HepG2 (cell line): ENCODE results near the gene SMIM28. TPM values are rescaled to one million over a fixed set of nuclear protein-coding genes. Genes with fewer than 3 reads are reported as not detected.

Source experiments
- AGO1 ChIP-seq: fragments of 200-400 bp; formaldehyde crosslinking; IDR thresholded peaks from 2 replicates; pipeline ENCODE4 v1.6.1; 2017; ENCODE audit warnings: mild to moderate bottlenecking, low read depth, low read length, moderate library complexity; ENCODE audit not compliant: poor library complexity, severe bottlenecking
- AHR ChIP-seq: IDR thresholded peaks from 2 replicates; pipeline ENCODE4 v1.6.1; 2018; ENCODE audit warnings: missing genetic modification reagents, missing compliant biosample characterization
- DMAP1 ChIP-seq: IDR thresholded peaks from 2 replicates; pipeline ENCODE4 v1.6.1; 2016
- ETV6 ChIP-seq: sonication (generic); formaldehyde crosslinking; conservative IDR thresholded peaks from 2 replicates; pipeline ENCODE4 v1.4.0; 2020; ENCODE audit warnings: missing genetic modification reagents
- GATAD1 ChIP-seq: IDR thresholded peaks from 2 replicates; pipeline ENCODE4 v1.6.1; 2016; ENCODE audit warnings: missing genetic modification reagents, missing compliant biosample characterization
- HINFP ChIP-seq: sonication (generic); formaldehyde crosslinking; IDR thresholded peaks from 2 replicates; pipeline ENCODE4 v1.4.0; 2020; ENCODE audit warnings: low read depth, mild to moderate bottlenecking, missing genetic modification reagents
- HNRNPL ChIP-seq: fragments of 200-400 bp; formaldehyde crosslinking; IDR thresholded peaks from 2 replicates; pipeline ENCODE4 v1.6.1; 2017; ENCODE audit warnings: mild to moderate bottlenecking, low read depth, low read length
- KDM6A ChIP-seq: IDR thresholded peaks from 2 replicates; pipeline ENCODE4 v1.6.1; 2016; ENCODE audit warnings: low read depth
- NPAS2 ChIP-seq: sonication (generic); formaldehyde crosslinking; IDR thresholded peaks from 2 replicates; pipeline ENCODE4 v1.8.0; 2022; ENCODE audit warnings: mild to moderate bottlenecking, missing genetic modification reagents, borderline replicate concordance
- TRIM24 ChIP-seq: sonication (generic); formaldehyde crosslinking; IDR thresholded peaks from 2 replicates; pipeline ENCODE4 v1.8.0; 2022; ENCODE audit warnings: mild to moderate bottlenecking, missing genetic modification reagents
- ZFP62 ChIP-seq: sonication (generic); formaldehyde crosslinking; IDR thresholded peaks from 2 replicates; pipeline ENCODE4 v1.4.0; 2020; ENCODE audit warnings: missing genetic modification reagents
- ZFP90 ChIP-seq: sonication (generic); formaldehyde crosslinking; IDR thresholded peaks from 2 replicates; pipeline ENCODE4 v1.8.0; 2022; ENCODE audit warnings: missing genetic modification reagents, mild to moderate bottlenecking, inconsistent platforms, borderline replicate concordance
- ZNF343 ChIP-seq: sonication (generic); formaldehyde crosslinking; IDR thresholded peaks from 2 replicates; pipeline ENCODE4 v1.4.0; 2020; ENCODE audit warnings: mild to moderate bottlenecking, missing genetic modification reagents
- ZNF383 ChIP-seq: sonication (generic); formaldehyde crosslinking; IDR thresholded peaks from 2 replicates; pipeline ENCODE4 v1.4.0; 2020; ENCODE audit warnings: missing genetic modification reagents, mild to moderate bottlenecking, borderline replicate concordance
- ZNF543 ChIP-seq: sonication (generic); formaldehyde crosslinking; IDR thresholded peaks from 2 replicates; pipeline ENCODE4 v1.4.0; 2020; ENCODE audit warnings: mild to moderate bottlenecking, missing genetic modification reagents
- ZNF629 ChIP-seq: sonication (generic); formaldehyde crosslinking; conservative IDR thresholded peaks from 2 replicates; pipeline ENCODE4 v1.5.0; 2020; ENCODE audit warnings: missing genetic modification reagents
- ZNF775 ChIP-seq: sonication (generic); formaldehyde crosslinking; IDR thresholded peaks from 2 replicates; pipeline ENCODE4 v1.4.0; 2020; ENCODE audit warnings: missing genetic modification reagents, mild to moderate bottlenecking, moderate library complexity, borderline replicate concordance
- ZSCAN20 ChIP-seq: sonication (generic); formaldehyde crosslinking; IDR thresholded peaks from 2 replicates; pipeline ENCODE4 v1.4.0; 2020; ENCODE audit warnings: missing genetic modification reagents, mild to moderate bottlenecking, borderline replicate concordance
- polyA plus RNA-seq, 8 experiments: library from polyadenylated mRNA; depleted of rRNA in 3 of 8; stranded (reverse) in 7 of 8; unstranded in 1 of 8; fragments of >200 nt; fragmentation: Illumina TruSeq in 4 of 8; extraction: Trizol in 4 of 8; gene quantifications; 2 replicates each; pipeline versions ENCODE4 v1.2.1 to v1.2.3, GENCODE V29; 2011 to 2016; ENCODE audit warnings: low read depth in 4 of 8, missing spikeins in 1 of 8, mixed read lengths in 1 of 8; ENCODE audit not compliant: insufficient read depth in 1 of 8
- total RNA-seq, 5 experiments: library from RNA; depleted of rRNA; stranded (reverse); fragments of >200 nt; fragmentation: Illumina TruSeq; extraction: Trizol; gene quantifications; 2 replicates each; pipeline ENCODE4 v1.2.3, GENCODE V29; 2016; ENCODE audit warnings: low read depth in 1 of 5
- TF ChIP-seq, protein P1 (sequence below): sonication (generic); formaldehyde crosslinking; IDR thresholded peaks from 2 replicates; pipeline ENCODE4 v1.4.0; 2020; ENCODE audit warnings: mild to moderate bottlenecking, missing genetic modification reagents
- TF ChIP-seq, protein P2 (sequence below): sonication (generic); formaldehyde crosslinking; IDR thresholded peaks from 2 replicates; pipeline ENCODE4 v1.9.0; 2022; ENCODE audit warnings: missing genetic modification reagents, mild to moderate bottlenecking, borderline replicate concordance
- TF ChIP-seq, protein P3 (sequence below): conservative IDR thresholded peaks from 2 replicates; pipeline ENCODE4 v1.6.1; 2018; ENCODE audit warnings: missing genetic modification reagents
- TF ChIP-seq, protein P4 (sequence below): sonication (generic); formaldehyde crosslinking; IDR thresholded peaks from 2 replicates; pipeline ENCODE4 v1.4.0; 2020; ENCODE audit warnings: missing genetic modification reagents

Gene SMIM28
- total and polyA plus RNA-seq, 2 of the 13 experiments (the other 11 are each of a cell fraction or from before 2014, with no cell fraction given), result not detected

- TF ChIP-seq HINFP (CRISPR knock-in tag) (no peak), ZSCAN20 (CRISPR knock-in tag) (peak; percentile 97), ZNF629 (CRISPR knock-in tag) (peak; percentile 34; the same call in 1 of the 2 replicates), AHR (CRISPR knock-in tag) (0 out of 2 replicates have a peak, but pooled peaks have one; percentile 6), KDM6A (CRISPR knock-in tag) (no peak), HNRNPL (peak; percentile 54; the same call in 1 of the 2 replicates), ZFP90 (CRISPR knock-in tag) (peak; percentile 89; the same call in 1 of the 2 replicates), NPAS2 (no peak), ZNF775 (CRISPR knock-in tag) (0 out of 2 replicates have a peak, but pooled peaks have one; percentile 44), DMAP1 (CRISPR knock-in tag) (peak; percentile 75), ETV6 (CRISPR knock-in tag) (no peak; the same call in 1 of the 2 replicates), AGO1 (peak; percentile 84), ZNF383 (CRISPR knock-in tag) (peak; percentile 63; the same call in 1 of the 2 replicates), TRIM24 (CRISPR knock-in tag) (no peak), GATAD1 (CRISPR knock-in tag) (peak; percentile 71), ZNF343 (CRISPR knock-in tag) (peak; percentile 90), ZFP62 (CRISPR knock-in tag) (0 out of 2 replicates have a peak, but pooled peaks have one; percentile 65), ZNF543 (CRISPR knock-in tag) (peak; percentile 87)
- TF ChIP-seq, protein P1, sequence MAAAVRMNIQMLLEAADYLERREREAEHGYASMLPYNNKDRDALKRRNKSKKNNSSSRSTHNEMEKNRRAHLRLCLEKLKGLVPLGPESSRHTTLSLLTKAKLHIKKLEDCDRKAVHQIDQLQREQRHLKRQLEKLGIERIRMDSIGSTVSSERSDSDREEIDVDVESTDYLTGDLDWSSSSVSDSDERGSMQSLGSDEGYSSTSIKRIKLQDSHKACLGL (CRISPR knock-in tag), result peak; percentile 21
- TF ChIP-seq, protein P2, sequence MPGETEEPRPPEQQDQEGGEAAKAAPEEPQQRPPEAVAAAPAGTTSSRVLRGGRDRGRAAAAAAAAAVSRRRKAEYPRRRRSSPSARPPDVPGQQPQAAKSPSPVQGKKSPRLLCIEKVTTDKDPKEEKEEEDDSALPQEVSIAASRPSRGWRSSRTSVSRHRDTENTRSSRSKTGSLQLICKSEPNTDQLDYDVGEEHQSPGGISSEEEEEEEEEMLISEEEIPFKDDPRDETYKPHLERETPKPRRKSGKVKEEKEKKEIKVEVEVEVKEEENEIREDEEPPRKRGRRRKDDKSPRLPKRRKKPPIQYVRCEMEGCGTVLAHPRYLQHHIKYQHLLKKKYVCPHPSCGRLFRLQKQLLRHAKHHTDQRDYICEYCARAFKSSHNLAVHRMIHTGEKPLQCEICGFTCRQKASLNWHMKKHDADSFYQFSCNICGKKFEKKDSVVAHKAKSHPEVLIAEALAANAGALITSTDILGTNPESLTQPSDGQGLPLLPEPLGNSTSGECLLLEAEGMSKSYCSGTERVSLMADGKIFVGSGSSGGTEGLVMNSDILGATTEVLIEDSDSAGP (CRISPR knock-in tag), result peak; percentile 86
- TF ChIP-seq, protein P3, sequence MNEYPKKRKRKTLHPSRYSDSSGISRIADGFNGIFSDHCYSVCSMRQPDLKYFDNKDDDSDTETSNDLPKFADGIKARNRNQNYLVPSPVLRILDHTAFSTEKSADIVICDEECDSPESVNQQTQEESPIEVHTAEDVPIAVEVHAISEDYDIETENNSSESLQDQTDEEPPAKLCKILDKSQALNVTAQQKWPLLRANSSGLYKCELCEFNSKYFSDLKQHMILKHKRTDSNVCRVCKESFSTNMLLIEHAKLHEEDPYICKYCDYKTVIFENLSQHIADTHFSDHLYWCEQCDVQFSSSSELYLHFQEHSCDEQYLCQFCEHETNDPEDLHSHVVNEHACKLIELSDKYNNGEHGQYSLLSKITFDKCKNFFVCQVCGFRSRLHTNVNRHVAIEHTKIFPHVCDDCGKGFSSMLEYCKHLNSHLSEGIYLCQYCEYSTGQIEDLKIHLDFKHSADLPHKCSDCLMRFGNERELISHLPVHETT (CRISPR knock-in tag), result peak; percentile 59; the same call in 1 of the 2 replicates
- TF ChIP-seq, protein P4, sequence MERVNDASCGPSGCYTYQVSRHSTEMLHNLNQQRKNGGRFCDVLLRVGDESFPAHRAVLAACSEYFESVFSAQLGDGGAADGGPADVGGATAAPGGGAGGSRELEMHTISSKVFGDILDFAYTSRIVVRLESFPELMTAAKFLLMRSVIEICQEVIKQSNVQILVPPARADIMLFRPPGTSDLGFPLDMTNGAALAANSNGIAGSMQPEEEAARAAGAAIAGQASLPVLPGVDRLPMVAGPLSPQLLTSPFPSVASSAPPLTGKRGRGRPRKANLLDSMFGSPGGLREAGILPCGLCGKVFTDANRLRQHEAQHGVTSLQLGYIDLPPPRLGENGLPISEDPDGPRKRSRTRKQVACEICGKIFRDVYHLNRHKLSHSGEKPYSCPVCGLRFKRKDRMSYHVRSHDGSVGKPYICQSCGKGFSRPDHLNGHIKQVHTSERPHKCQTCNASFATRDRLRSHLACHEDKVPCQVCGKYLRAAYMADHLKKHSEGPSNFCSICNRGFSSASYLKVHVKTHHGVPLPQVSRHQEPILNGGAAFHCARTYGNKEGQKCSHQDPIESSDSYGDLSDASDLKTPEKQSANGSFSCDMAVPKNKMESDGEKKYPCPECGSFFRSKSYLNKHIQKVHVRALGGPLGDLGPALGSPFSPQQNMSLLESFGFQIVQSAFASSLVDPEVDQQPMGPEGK (CRISPR knock-in tag), result peak; percentile 97
Observed at GRCh38 chr6:138403801-138404665, 26.3 kb downstream of the SMIM28 start, which contains the start of gene HEBP2 (continued).
